GM23248 (cell line): Measurements from ENCODE around the gene SLC9A9.

Experiments used
- EZH2 ChIP-seq: fragments of 200-600 bp; sonication (generic); IDR thresholded peaks from 2 replicates; pipeline ENCODE4 v1.6.1; 2018; ENCODE audit warnings: antibody characterized with exemption, mild to moderate bottlenecking; ENCODE audit not compliant: insufficient read depth, poor library complexity, severe bottlenecking
- EZH2phosphoT487 ChIP-seq: fragments of 200-600 bp; sonication (generic); IDR thresholded peaks from 2 replicates; pipeline ENCODE4 v1.6.1; 2018; ENCODE audit warnings: antibody characterized with exemption, moderate library complexity, mild to moderate bottlenecking, low read depth; ENCODE audit not compliant: insufficient read depth

DNA sequence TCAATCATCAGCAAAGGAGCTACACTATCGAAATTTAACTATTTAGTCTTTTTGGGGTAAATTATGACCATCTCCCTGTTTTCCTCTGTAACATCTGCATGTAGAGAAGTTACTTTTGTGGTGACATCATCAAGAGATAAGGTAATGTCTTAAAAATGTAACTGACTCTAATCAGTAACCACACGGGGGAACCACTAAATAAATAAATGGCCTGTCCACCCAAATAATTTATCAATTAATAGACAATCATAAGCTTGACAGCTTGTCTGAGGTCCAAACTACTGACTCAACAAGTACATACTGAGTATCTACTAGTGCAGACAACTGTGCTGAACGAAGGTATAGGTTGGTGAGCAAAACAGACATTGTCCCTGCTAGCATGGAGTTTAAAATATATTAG lies 219.3 kb downstream of the SLC9A9 start:
- TF ChIP-seq EZH2phosphoT487 (no peak), EZH2 (no peak)
